GM21529 (cell line): ENCODE results near the gene PPP1R1B.
A peak's percentile ranks its signal among the peaks of the same experiment; 100 is the strongest.

Source experiments
- ATAC-seq: cut with Tn5 transposase; IDR thresholded peaks from one replicate; pipeline ENCODE4 v1.9.1; 2021; ENCODE audit not compliant: unreplicated experiment

The PPP1R1B gene

GRCh38 chr17:39666601-39667261 is 40.0 kb downstream of the PPP1R1B start:
- ATAC-seq, result no peak

- ATAC-seq, result no peak
Observed at GRCh38 chr17:39667262-39667944, 40.7 kb downstream of the PPP1R1B start.

DNA sequence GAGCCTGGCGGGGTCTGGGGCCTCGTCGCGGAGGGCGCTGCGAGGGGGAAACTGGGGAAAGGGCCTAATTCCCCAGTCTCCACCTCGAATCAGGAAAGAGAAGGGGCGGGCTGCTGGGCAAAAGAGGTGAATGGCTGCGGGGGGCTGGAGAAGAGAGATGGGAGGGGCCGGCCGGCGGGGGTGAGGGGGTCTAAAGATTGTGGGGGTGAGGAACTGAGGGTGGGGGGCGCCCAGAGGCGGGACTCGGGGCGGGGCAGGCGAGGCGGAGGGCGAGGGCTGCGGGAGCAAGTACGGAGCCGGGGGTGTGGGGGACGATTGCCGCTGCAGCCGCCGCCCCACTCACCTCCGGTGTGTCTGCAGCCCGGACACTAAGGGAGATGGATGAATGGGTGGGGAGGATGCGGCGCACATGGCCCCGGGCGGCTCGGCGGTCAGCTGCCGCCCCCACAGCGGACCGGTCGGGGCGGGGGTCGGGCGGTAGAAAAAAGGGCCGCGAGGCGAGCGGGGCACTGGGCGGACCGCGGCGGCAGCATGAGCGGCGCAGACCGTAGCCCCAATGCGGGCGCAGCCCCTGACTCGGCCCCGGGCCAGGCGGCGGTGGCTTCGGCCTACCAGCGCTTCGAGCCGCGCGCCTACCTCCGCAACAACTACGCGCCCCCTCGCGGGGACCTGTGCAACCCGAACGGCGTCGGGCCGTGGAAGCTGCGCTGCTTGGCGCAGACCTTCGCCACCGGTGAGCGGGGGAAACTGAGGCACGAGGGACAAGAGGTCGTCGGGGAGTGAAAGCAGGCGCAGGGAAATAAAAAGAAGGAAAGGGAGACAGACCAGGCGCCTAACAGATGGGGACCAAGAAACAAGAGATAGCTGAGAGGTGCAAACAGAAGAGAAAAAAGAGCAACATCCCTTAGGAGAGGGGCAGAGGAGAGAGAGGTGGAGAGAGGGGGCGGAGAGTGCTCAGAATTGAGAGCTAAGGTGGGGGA is 41.5 kb downstream of the PPP1R1B start, which contains the start of gene PNMT:
Gene PNMT (plus strand): TSS at position 509 of the 980 bp plus-strand sequence. CDS start 23 bp downstream, at position 532.
- ATAC-seq, result no peak

DNA sequence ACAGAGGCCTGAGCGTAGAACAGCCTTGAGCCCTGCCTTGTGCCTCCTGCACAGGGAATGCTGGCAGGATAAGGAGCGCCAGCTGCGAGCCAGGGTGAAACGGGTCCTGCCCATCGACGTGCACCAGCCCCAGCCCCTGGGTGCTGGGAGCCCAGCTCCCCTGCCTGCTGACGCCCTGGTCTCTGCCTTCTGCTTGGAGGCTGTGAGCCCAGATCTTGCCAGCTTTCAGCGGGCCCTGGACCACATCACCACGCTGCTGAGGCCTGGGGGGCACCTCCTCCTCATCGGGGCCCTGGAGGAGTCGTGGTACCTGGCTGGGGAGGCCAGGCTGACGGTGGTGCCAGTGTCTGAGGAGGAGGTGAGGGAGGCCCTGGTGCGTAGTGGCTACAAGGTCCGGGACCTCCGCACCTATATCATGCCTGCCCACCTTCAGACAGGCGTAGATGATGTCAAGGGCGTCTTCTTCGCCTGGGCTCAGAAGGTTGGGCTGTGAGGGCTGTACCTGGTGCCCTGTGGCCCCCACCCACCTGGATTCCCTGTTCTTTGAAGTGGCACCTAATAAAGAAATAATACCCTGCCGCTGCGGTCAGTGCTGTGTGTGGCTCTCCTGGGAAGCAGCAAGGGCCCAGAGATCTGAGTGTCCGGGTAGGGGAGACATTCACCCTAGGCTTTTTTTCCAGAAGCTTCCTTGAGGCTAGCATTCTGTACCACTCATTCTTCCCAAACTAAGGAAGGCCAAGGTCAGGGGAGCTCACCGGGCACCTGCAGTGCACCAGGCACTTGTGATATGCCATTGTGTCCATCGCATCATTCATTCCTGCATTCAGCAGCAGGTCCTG is 43.4 kb downstream of the PPP1R1B start:
- ATAC-seq, result no peak

DNA sequence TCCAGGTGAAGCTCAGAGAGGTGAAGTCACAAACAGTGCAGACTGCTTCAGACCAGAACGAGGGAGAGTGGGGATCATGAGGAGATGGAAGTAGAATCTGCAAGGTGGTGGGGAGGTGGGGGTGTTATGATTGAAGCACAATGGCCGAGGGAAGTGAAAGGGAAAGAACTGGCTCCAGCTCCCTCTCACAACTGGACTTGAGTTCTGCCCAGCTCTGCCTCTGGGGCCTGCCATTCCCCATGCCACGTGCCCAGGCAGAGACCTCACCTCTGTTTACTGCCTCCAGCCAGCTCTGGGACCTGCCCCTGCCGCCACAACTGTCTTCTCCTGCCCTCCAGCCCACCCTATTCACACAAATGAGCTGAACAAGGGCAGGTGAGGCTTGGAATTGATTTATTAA is 44.0 kb downstream of the PPP1R1B start:
- no peak for ATAC-seq

DNA sequence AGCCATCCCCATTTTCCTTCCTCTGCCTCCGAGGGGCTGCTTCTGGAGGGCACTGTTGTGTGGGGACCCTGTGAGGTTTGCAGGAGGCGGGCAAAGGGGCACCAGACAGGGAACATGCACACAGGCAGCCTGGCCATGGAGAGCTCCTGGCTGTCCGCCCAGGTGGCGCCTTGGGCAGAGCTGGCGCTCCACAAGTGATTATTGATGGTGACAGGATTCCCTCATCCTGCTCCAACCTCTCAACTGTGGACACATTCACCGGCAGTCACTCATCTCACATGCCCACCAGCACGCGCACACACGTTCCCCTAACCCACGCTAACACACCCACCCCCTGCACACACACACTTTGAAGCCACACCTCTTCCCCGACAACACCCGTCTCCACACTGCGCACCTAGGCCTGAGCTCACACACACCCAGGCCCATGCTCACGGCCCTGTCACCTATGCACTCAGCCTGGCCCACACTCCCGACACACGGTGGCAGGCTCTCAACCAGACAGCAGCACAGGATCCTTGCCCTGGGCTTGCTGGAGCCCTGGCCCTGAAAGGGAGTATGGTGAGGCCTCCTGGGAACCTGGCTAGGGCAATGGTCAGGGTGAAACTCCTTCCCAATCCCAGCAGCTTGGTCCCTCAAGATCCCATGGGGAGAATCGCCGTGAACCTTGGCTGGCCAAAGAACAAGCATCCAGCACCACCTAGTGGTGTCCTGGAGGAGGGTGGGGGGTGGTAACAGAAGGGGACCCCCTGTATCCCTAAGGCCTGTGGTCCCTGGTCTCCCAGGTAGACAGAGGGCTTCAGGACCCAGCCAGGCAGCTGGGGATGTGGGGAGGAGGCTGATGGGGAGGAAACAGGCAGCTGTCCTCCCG is 45.1 kb downstream of the PPP1R1B start:
- no peak for ATAC-seq

GRCh38 chr17:39672522-39673334 is 46.0 kb downstream of the PPP1R1B start:
- no peak for ATAC-seq

GRCh38 chr17:39673335-39674081 is 46.8 kb downstream of the PPP1R1B start:
- ATAC-seq, result no peak

- no peak for ATAC-seq
Observed at GRCh38 chr17:39674179-39674578, 47.4 kb downstream of the PPP1R1B start.

- ATAC-seq, result no peak
Observed at GRCh38 chr17:39674702-39675389, 48.1 kb downstream of the PPP1R1B start.

- no peak for ATAC-seq
Observed at GRCh38 chr17:39675390-39676082, 48.8 kb downstream of the PPP1R1B start.

DNA sequence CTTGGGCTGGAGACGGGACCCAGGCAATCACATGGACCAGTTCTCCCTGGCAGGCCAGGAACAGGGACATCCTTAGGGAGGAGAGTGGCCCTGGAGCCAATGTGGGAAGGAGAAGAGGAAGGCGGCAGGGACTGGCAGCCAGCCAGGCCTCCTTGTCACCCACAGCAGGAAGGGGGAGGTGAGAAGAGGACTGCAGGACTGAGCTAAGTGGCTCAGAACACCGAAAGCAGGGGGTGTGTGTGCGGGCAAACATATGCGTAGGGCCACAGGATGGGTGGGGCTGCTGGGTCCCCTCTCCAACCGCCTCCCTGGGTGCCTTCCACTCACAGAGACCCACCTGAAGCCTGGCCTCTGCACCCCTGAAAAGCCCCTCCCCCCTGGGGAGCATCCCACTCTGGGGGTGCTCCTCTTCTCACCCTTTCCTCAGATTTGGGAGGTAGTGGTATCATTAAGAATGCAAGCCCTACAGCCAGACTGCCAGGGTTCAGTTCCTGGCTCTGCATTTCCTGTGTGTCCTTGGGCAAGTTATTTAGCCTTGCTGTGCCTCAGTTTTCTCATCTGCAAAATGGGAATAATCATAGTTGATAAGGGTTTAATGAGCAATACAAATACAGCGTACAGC is 49.6 kb downstream of the PPP1R1B start:
- peak; percentile 48 for ATAC-seq

GRCh38 chr17:39677072-39677471 is 50.3 kb downstream of the PPP1R1B start:
- ATAC-seq, result no peak

GRCh38 chr17:39677542-39678339 is 51.0 kb downstream of the PPP1R1B start:
- ATAC-seq, result no peak

- no peak for ATAC-seq
Observed at GRCh38 chr17:39678340-39679116, 51.8 kb downstream of the PPP1R1B start.
